T-helper 1 cell treated with Interleukin-12 subunit alpha and Interleukin-12 subunit beta and Interleukin-4 antibody, amounts not matched to agents 30 ng/mL and 1 ng/mL, for 36 hours (primary cell): ENCODE data around the gene CERK. TPM values are rescaled to one million over a fixed set of nuclear protein-coding genes. Genes with fewer than 3 reads are reported as not detected.

Experiments used
- intact Hi-C: fragments of 100-400 bp; cut with micrococcal nuclease; formaldehyde crosslinking; loops from one replicate; pipeline ENCODE4 v1.15.1; 2024
- total RNA-seq: library from RNA; stranded (reverse); gene quantifications from 2 replicates; pipeline ENCODE4 v1.2.3, GENCODE V29; 2022

Gene CERK
- total RNA-seq, 1 donor from 2014 or later = 65.1 TPM

- intact Hi-C loops = no loop called here
These were observed 73.7 kb downstream of the CERK start for GRCh38 chr22:46664301-46664855.

GRCh38 chr22:46663436-46664100 is 74.5 kb downstream of the CERK start:
- intact Hi-C loops = no loop called here

DNA sequence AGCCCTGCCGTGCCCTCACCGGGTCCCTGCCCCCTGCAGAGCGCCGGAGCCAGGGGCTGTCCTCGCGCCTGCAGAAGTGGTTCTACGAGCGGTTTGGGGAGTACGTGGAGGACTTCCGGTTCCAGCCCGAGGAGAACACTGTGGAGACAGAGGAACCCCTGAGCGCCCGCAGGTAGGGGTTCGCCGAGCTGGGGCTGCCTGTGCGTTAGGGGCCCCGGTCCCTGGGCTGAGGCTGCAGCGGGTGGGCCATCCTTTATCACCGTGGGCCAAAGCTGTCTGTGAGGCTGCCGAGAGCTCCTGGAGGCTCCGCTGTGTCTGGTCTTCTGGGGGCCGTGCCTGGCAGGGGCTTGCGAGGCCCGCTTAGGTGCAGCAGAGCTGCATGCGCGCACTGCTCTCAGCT is 75.1 kb downstream of the CERK start:
- intact Hi-C loops = no loop called here

GRCh38 chr22:46662226-46662625 is 75.8 kb downstream of the CERK start:
- intact Hi-C loops = no loop called here

DNA sequence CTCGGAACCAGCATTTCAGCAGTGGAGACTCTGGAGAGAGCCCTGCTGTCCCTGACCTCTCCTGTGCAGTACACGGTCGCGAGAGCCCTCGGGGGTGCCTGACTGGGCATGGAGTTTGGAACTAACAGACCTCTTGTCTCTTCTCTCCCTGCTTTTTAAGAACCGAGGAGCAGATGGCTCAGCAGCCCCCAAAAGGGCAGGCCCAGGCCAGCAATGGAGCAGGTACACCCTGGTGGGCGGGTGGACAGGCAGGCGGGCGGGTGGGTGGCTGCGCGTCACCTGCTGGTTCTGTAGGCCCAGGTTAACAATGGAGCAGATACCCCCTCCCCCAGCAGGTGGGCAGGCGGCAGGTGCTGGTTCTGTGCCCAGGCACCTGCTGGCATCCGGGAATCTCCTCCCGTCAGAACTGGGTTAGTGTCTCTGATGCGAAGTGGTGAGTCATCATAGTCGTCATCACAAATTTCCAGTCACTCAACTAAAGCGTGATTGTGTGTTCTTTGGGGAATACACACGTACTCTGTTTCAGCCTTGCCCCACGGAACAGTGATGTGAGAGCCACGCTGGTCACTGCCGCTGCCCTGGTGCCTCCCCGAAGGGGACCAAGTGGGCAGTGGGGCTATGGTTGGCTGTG is 76.7 kb downstream of the CERK start:
- intact Hi-C loops = no loop called here

GRCh38 chr22:46660604-46661201 is 77.3 kb downstream of the CERK start:
- intact Hi-C loops = no loop called here

- intact Hi-C loops = no loop called here
These were observed 78.3 kb downstream of the CERK start for GRCh38 chr22:46659791-46660186.

- intact Hi-C loops = no loop called here
These were observed 78.8 kb downstream of the CERK start for GRCh38 chr22:46659059-46659790.

- intact Hi-C loops = no loop called here
These were observed 79.8 kb downstream of the CERK start for GRCh38 chr22:46657996-46658947.

DNA sequence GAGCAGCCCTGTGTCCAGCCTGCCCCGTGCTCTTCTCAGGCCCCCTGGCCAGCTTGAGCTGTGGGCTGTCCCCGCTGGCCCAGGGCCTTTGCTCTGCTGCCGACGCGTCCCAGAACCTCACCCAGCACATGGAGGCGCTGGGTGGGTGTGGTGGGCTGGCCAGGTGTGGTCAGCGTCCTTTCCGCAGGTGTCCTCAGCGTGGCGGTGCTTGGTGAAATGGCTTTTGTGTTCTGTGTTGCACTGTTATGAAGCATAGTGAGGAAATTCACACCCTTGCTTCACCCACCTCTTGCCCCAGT is 80.4 kb downstream of the CERK start:
- intact Hi-C loops = no loop called here

- intact Hi-C loops = no loop called here
These were observed 81.0 kb downstream of the CERK start for GRCh38 chr22:46656856-46657654.

DNA sequence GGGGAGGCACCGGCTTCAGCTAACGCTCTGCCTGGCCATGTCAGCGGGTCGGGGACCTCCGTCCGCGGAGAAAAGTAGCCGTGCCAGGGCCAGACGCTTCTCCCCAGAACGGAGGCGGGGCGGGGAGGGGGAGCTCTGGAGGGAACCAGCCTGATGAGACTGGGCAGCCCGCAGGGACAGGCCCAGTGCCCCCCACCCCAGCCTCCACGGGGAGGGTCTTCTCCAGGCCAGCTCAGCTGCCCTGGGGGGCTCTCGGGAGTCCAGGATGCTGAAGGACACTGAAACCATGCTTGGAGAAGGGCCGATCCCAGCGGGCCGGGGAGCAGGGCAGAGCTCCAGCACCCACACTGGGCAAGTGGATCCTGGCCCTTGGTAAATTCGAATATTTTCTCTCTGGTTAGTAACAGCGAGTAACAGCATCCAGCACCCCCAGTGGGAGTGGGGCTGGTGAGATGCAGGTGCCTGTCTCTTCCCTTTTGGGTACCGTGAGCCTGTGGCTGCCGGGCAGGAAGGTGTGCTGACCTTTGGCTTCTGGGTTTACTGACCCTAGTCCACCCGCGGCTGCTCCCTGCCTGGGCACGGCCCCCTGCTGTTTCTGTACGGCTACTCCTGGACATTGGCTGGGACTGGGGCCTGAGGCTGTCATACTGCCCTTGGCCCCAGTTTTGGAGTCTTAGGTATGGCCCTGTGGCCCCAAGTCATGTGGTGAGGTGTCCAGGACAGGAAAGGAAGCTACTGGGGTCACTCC is 82.0 kb downstream of the CERK start:
- intact Hi-C loops = no loop called here

- intact Hi-C loops = no loop called here
These were observed 83.0 kb downstream of the CERK start for GRCh38 chr22:46654927-46655595.

GRCh38 chr22:46654426-46654825 is 83.6 kb downstream of the CERK start:
- intact Hi-C loops = no loop called here

GRCh38 chr22:46653596-46653995 is 84.5 kb downstream of the CERK start:
- intact Hi-C loops = no loop called here

DNA sequence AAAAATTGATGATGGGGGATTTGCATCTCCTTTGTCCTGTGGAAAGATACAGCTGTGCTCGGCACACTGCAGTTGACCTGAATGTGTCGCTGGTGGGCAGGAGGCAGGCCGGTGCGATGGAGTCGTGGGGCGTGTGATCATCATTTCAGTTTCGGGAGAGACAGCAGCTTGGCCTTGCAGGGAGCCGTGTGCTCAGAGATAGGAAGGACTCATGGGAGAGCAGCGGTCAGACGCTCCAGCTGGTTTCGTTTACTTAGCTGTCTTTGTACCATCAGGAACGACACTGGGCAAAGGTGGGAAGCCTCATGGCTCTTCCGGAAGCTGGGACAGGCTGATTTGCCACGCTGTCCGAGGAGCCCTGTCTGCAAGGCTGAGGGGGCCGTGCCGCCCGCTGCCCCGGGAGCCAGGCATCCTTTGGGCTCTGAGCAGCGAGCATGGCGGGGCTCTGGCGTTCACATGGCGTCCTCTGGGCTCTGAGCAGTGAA is 85.2 kb downstream of the CERK start:
- intact Hi-C loops = no loop called here

DNA sequence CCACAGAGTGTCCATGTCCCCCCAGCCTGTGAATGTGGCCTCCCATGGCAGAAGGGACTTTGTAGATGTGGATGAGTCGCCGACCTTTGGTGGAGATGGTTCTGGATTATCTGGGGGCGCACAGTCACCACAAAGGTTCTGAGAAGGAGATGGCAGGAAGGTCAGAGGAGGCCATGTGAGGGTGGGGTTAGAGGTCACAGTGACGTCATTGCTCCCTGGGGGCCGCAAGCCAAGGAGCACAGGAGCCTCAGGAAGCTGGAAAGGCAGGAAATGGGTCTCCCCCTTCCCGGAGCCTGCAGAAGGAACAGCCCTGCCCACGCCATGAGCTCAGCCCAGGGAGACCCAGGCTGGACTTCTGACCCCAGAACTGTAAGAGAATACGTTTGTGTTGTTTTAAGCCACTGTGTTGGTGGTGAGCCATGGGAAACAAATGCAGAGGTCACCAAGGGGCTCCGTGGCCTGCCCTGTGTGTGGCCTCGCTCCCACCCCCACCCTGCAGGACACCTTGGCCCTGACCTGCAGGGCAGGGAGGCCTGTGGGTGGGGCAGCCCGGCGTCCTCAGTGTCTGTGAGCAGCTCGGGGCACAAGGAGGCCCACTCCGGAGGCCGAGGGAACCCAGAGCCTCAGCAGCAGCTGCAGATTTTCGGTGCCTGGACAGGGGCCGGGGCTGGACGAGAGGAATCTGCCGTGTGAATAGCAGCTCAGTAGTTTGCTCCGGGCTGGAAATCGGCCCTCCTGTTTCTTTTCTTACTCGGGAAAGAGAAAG is 85.8 kb downstream of the CERK start:
- intact Hi-C loops = no loop called here

GRCh38 chr22:46651316-46651715 is 86.7 kb downstream of the CERK start:
- intact Hi-C loops = no loop called here
